ENCODE measurements around the gene CHPF. TPM values are rescaled to one million over a fixed set of nuclear protein-coding genes. Genes with fewer than 3 reads are reported as not detected.

CHPF gene
- total RNA-seq, 1 donor from 2014 or later: 0.26 TPM

DNA sequence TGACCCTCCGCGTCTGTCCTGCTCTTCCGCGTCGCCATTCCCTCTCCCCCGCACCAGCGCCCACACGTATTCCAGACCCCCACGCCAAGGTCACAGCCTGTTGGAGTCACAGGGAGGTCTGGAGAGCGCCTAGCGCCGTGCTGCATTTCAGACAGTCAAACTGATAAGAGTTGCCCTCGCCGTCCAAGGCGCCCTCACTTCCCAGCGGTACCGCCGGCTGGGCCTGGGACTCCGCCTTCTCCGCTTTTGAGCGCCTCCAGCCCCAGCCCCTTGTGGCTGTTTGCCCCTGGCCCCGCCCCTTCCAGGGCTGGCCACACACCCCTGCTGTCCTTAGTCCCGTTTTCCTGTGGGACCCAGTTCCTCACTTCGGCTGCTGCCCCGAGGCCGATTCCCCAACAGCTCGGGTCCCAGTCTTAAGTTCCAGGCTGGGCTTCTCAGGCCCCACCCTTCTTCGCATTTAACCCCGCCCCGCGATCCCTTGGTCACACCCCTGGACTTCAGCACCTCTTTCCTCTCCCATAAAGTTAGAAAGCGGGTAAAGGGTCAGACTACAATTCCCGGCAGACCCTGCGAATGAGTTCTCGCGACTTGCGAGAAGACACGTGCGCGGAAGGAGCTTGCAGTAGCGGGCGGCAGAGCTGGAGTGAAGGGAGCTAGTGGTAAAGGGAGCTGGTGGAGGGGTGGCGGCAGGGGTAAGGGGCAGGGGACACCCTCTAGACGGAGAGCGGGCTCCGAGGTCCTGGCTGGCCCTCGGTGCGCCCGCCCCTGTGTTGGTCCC is 45.1 kb downstream of the CHPF start, which contains the start of gene GMPPA:
TSS of gene GMPPA (plus strand) at position 612 of the 778 bp plus-strand sequence. CDS start 1,085 bp downstream, outside the sequence.
- DNase-seq (ENCODE audit: low read depth in 2 of 2): peak; percentile 93 to 98

- DNase-seq (ENCODE audit: low read depth in 2 of 2): peak; percentile 5 to 80
These were observed 45.9 kb downstream of the CHPF start for GRCh38 chr2:219497495-219498279.

- DNase-seq (ENCODE audit: low read depth in 2 of 2): no peak
These were observed 46.6 kb downstream of the CHPF start for GRCh38 chr2:219496825-219497494.

DNA sequence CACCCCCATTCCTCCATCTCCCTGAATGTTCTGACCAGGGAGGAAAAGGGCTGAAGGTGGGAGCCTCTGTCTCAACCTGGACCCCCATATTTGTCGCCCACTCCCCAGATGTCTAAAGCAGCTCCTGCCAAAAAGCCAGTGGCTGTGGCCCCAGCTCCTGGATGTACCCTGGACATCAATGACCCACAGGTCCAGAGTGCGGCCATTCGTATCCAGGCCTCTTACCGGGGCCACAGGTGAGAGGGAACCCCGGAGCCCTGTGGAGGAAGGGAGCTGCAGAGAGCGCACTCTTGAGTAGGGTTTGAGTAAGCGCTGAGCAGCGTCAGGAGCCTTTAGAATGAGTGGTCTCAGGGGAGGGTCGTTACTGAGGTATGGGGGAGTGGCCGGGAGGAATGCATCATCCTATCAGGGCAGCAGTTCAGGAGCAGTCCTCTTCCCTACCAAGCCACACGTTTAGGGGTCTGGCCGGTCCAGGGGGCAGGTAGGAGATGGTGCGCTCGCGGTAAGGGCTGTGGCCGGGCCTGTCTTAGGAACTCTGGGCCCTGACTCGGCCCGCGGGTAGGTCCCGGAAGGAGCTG is 47.3 kb downstream of the CHPF start:
- DNase-seq (ENCODE audit: low read depth in 2 of 2): no peak

DNA sequence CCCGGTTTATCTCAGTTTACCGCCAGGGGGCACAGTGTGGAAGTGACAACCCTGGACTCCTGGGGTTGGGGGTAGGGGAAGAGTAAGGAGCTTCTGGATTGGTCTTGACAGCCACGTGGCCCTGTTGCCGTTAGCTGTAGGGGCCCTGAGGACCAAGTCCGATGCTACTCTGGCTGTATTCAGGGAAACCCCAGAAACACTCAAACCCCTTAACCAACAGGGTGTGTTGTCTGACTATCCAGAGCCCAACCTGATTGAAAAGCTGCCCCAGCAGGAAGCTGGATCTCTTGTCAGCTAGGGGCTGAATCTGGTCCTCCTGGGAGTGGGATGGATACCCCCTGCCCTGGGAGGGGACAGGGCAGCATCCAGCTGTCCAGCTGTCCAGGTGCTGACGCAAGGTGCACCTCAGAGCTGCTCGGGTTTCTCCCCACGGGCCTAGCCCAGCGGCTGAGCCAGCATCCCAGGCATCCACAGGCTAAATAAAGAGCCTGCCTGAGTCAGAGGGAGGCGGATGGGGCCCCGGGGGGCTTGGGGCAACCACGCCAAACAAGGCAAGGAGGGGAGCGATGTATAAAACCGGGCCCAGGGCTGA is 48.0 kb downstream of the CHPF start:
- DNase-seq (ENCODE audit: low read depth in 2 of 2): peak; percentile 45 to 75

DNA sequence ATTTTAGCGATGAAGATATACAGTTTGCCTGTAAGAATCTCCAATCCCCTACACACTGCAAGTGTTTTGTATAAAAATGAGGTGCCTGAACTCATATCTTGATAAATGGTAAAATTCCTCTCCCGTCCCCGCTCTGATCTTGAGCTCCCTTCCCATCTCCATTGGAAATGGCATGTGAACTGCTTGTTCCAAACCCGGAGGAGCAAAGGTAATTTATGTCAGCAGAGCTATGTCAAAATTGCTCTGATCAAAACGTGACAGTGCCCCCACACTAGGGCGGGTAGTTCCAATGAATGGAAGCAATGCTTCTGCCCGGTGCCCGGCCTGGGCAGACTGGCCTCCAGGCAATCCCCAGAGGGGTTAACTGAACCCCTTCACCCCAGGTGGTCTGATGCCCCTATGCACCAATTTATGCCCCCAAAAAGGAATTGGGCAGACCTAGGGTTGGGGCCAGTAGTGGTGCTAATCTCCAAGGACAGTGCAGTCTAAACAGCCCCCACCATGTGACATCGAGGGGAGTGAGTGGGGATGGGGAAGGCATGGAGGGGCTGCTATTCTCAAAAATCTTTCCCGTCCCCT is 48.6 kb downstream of the CHPF start:
- DNase-seq (ENCODE audit: low read depth in 2 of 2): no peak

DNA sequence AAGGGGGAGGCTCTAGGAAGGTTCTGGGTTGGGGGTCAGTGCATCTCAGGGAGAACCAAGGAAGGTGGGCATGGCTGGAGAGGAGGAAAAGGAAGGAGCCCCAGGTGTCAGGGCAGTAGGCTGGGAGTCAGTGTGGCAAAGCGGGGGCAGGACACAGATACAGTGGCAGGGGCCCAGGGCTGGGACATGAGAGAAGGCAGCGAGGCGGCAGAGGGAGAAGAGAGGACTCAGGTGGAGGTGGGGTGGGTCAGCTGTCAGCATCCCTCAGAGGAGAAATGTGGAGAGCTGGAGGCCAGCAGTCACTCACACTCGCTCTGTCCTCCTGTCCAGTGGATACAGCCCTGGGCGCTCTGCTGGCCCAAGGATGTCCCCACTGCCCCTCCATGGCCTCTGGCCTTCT is 50.5 kb downstream of the CHPF start:
- no peak for DNase-seq (ENCODE audit: low read depth in 2 of 2)

- no peak for DNase-seq (ENCODE audit: low read depth in 2 of 2)
These were observed 51.0 kb downstream of the CHPF start for GRCh38 chr2:219492575-219492974.

DNA sequence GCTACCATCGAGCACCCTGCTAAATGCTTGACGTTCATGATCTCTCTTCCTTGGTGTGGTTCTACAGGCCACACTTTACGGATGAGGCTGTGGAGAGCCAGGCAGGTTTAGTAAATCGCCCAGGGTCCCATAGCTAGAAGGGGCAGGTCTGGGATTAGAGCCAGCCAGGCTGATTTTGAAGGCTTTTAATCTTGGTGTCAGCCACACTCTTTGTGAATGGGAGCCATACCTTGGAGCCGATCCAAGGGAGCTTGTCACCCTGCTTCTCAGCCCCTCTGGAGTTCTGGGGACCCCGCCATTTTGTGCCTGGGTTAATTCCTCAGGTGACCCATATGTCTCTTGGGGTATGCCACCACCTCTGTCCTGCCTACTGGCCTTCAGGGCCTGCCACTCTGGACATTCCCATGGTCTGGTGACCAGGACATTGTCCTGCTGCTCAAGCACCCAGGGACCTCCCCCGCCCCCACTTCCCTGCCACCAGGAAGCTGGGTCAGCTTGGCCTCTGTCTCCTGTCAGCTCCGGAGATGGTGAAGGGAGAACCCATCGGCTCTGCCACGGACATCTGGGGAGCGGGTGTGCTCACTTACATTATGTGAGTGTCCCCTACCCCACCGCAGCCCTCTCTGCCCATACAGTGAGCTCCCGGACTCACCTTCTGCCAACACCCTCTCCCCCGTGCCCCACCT is 52.2 kb downstream of the CHPF start:
- DNase-seq (ENCODE audit: low read depth in 2 of 2): no peak

GRCh38 chr2:219490600-219491130 is 52.9 kb downstream of the CHPF start:
- no peak for DNase-seq (ENCODE audit: low read depth in 2 of 2)

- DNase-seq (ENCODE audit: low read depth in 2 of 2): no peak
These were observed 53.4 kb downstream of the CHPF start for GRCh38 chr2:219490186-219490585.

DNA sequence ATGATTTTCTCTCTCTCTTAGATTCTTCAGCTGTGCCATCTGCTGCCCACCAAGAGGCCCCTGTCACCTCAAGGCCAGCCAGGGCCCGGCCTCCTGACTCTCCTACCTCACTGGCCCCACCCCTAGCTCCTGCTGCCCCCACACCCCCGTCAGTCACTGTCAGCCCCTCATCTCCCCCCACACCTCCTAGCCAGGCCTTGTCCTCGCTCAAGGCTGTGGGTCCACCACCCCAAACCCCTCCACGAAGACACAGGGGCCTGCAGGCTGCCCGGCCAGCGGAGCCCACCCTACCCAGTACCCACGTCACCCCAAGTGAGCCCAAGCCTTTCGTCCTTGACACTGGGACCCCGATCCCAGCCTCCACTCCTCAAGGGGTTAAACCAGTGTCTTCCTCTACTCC is 54.3 kb downstream of the CHPF start:
- no peak for DNase-seq (ENCODE audit: low read depth in 2 of 2)

Other genes with a start within 250 kb of the CHPF start
- gene PTPRN, start 234.4 kb downstream of the CHPF start, total RNA-seq: not detected in 2 replicates
- not detected in 2 replicates for gene RESP18, start 211.1 kb downstream of the CHPF start, total RNA-seq
- 53.1 and 69.5 TPM in 2 replicates for gene DNPEP, start 155.9 kb downstream of the CHPF start, total RNA-seq
- not detected in 2 replicates for gene DES, start 125.4 kb downstream of the CHPF start, total RNA-seq
- gene SPEG, start 109.0 kb downstream of the CHPF start, total RNA-seq: under 0.01 TPM in 1 of 2 replicates, not detected in the other
- gene GMPPA, start 44.9 kb downstream of the CHPF start, total RNA-seq: 22.2 and 28.7 TPM in 2 replicates
- not detected in 2 replicates for gene ASIC4, start 29.3 kb downstream of the CHPF start, total RNA-seq
- gene TMEM198, start 219 bp upstream of the CHPF start, total RNA-seq: not detected in 2 replicates
- gene OBSL1, start 27.7 kb upstream of the CHPF start, total RNA-seq: 17.2 and 40.8 TPM in 2 replicates
- under 0.01 TPM in 1 of 2 replicates, not detected in the other for gene INHA, start 28.5 kb upstream of the CHPF start, total RNA-seq
- 9.4 and 11.4 TPM in 2 replicates for gene STK11IP, start 54.0 kb upstream of the CHPF start, total RNA-seq
- gene SLC4A3, start 83.8 kb upstream of the CHPF start, total RNA-seq: 0.13 and 0.25 TPM in 2 replicates